Activated T-helper 2 cell treated with anti-CD3 and anti-CD28 coated beads, Interferon-gamma antibody, Interleukin-2, Interleukin-4, amounts not matched to agents 10 μg/mL and 5 μg/mL and 100 μg/mL, durations not matched to agents 14 hours and 24 hours and 36 hours (primary cell): Measurements from ENCODE around the gene MED29. TPM values are rescaled to one million over a fixed set of nuclear protein-coding genes. Genes with fewer than 3 reads are reported as not detected.

Experiments
- DNase-seq: peaks from one replicate; pipeline ENCODE4 v3.0.0; 2021; ENCODE audit warnings: low spot score
- H3K27ac Mint-ChIP-seq: one replicate; pipeline ENCODE4 v1.8.0; 2021; ENCODE audit warnings: mixed read lengths
- H3K27me3 Mint-ChIP-seq: one replicate; pipeline ENCODE4 v1.8.0; 2021; ENCODE audit warnings: low read depth, mixed read lengths
- H3K36me3 Mint-ChIP-seq: one replicate; pipeline ENCODE4 v1.8.0; 2021; ENCODE audit warnings: low read depth, mixed read lengths
- H3K4me1 Mint-ChIP-seq: one replicate; pipeline ENCODE4 v1.8.0; 2021; ENCODE audit warnings: low read depth, mixed read lengths
- H3K4me3 Mint-ChIP-seq: one replicate; pipeline ENCODE4 v1.8.0; 2021; ENCODE audit warnings: low read depth, mild to moderate bottlenecking, moderate library complexity, mixed read lengths
- H3K9me3 Mint-ChIP-seq: one replicate; pipeline ENCODE4 v1.8.0; 2021; ENCODE audit warnings: mixed read lengths
- intact Hi-C: fragments of 100-400 bp; cut with micrococcal nuclease; formaldehyde crosslinking; loops from one replicate; pipeline ENCODE4 v1.15.1; 2023
- total RNA-seq: library from RNA; stranded (reverse); gene quantifications from 2 replicates; pipeline ENCODE4 v1.2.3, GENCODE V29; 2022

The MED29 gene
- 32.3 and 34.7 TPM in 2 replicates for total RNA-seq

GRCh38 chr19:39390751-39391437, at the start of gene MED29, which contains the start of gene PAF1:
Gene MED29, plus strand, starts transcription at chr19:39391378. Its CDS starts 45 bp downstream, at chr19:39391423.
Gene PAF1, minus strand, starts transcription at chr19:39391106. Its CDS starts 242 bp downstream, at chr19:39390864.
- peaks cover 22% of the 10 kb centered on the region for H3K4me1 Mint-ChIP-seq
- DNase-seq: peak; percentile 97
- no peaks in the 10 kb centered on the region for H3K27me3 Mint-ChIP-seq
- peak within 1 kb of the TSS; percentile 98 for H3K4me3 Mint-ChIP-seq
- no peaks in the 10 kb centered on the region for H3K9me3 Mint-ChIP-seq
- intact Hi-C loops: loop anchor here (1.0 kb wide), 2 partner anchors 21 to 45 kb away; partner anchors contain the start of gene PLEKHG2
- peaks cover 50% of the 10 kb centered on the region for H3K36me3 Mint-ChIP-seq
- peak within 1 kb of the TSS; percentile 96 for H3K27ac Mint-ChIP-seq

- H3K36me3 Mint-ChIP-seq: peaks cover 27% of the 10 kb centered on the region
- peaks cover 59% of the 10 kb centered on the region for H3K4me1 Mint-ChIP-seq
- peak within 1 kb of the TSS; percentile 94 for H3K27ac Mint-ChIP-seq
- H3K9me3 Mint-ChIP-seq: no peaks in the 10 kb centered on the region
- H3K27me3 Mint-ChIP-seq: no peaks in the 10 kb centered on the region
- intact Hi-C loops: loop anchor here (1.0 to 10.0 kb wide), 4 partner anchors 70 to 967 kb away; partner anchors contain the start of genes EID2, HNRNPL, PLEKHG2 and PSMD8
- peak; percentile 99 for DNase-seq
- H3K4me3 Mint-ChIP-seq: peak within 1 kb of the TSS; percentile 96
Observed at GRCh38 chr19:39341719-39342604, 49.2 kb upstream of the MED29 start, which contains the start of gene SAMD4B. Gene SAMD4B, plus strand, starts transcription at chr19:39342421. Its CDS starts 14,473 bp downstream, at chr19:39356894.

- H3K36me3 Mint-ChIP-seq: peaks cover 35% of the 10 kb centered on the region
- DNase-seq: no peak
- H3K9me3 Mint-ChIP-seq: no peaks in the 10 kb centered on the region
- H3K4me3 Mint-ChIP-seq: peak overlapping the region; percentile 73
- intact Hi-C loops: loop anchor here (5.0 to 10.0 kb wide), 3 partner anchors 200 to 968 kb away; partner anchors contain the start of genes EID2, HNRNPL and PSMD8
- peaks cover 59% of the 10 kb centered on the region for H3K4me1 Mint-ChIP-seq
- peak overlapping the region; percentile 78 for H3K27ac Mint-ChIP-seq
- no peaks in the 10 kb centered on the region for H3K27me3 Mint-ChIP-seq
Observed at GRCh38 chr19:39342647-39343305, 48.4 kb upstream of the MED29 start.

GRCh38 chr19:39345956-39346355, 45.2 kb upstream of the MED29 start:
- peak overlapping the region; percentile 15 for H3K27ac Mint-ChIP-seq
- no peaks in the 10 kb centered on the region for H3K9me3 Mint-ChIP-seq
- H3K4me1 Mint-ChIP-seq: peaks cover 56% of the 10 kb centered on the region
- intact Hi-C loops: loop anchor here (10.0 kb wide), 2 partner anchors 501 to 971 kb away; partner anchors contain the start of genes HNRNPL and PSMD8
- no peak for DNase-seq
- H3K27me3 Mint-ChIP-seq: no peaks in the 10 kb centered on the region
- no peak overlapping the region for H3K4me3 Mint-ChIP-seq
- peaks cover 53% of the 10 kb centered on the region for H3K36me3 Mint-ChIP-seq

GRCh38 chr19:39347332-39348164, 43.6 kb upstream of the MED29 start:
- H3K4me3 Mint-ChIP-seq: no peak overlapping the region
- DNase-seq: no peak
- H3K27me3 Mint-ChIP-seq: no peaks in the 10 kb centered on the region
- intact Hi-C loops: loop anchor here (10.0 kb wide), 2 partner anchors 503 to 973 kb away; partner anchors contain the start of genes HNRNPL and PSMD8
- H3K9me3 Mint-ChIP-seq: no peaks in the 10 kb centered on the region
- H3K4me1 Mint-ChIP-seq: peaks cover 66% of the 10 kb centered on the region
- H3K36me3 Mint-ChIP-seq: peaks cover 65% of the 10 kb centered on the region
- peak overlapping the region; percentile 43 for H3K27ac Mint-ChIP-seq

GRCh38 chr19:39349326-39349725, 41.9 kb upstream of the MED29 start:
- no peak overlapping the region for H3K27ac Mint-ChIP-seq
- intact Hi-C loops: loop anchor here (10.0 kb wide), 2 partner anchors 505 to 975 kb away; partner anchors contain the start of genes HNRNPL and PSMD8
- DNase-seq: no peak
- no peaks in the 10 kb centered on the region for H3K9me3 Mint-ChIP-seq
- H3K4me1 Mint-ChIP-seq: peaks cover 54% of the 10 kb centered on the region
- H3K27me3 Mint-ChIP-seq: no peaks in the 10 kb centered on the region
- H3K4me3 Mint-ChIP-seq: no peak overlapping the region
- peaks cover 61% of the 10 kb centered on the region for H3K36me3 Mint-ChIP-seq

GRCh38 chr19:39350156-39350555, 41.0 kb upstream of the MED29 start:
- H3K27ac Mint-ChIP-seq: no peak overlapping the region
- no peak overlapping the region for H3K4me3 Mint-ChIP-seq
- H3K9me3 Mint-ChIP-seq: no peaks in the 10 kb centered on the region
- peaks cover 46% of the 10 kb centered on the region for H3K4me1 Mint-ChIP-seq
- intact Hi-C loops: loop anchor here (2.0 kb wide), 1 partner anchor 63 kb away; the partner anchor contains the start of gene PLEKHG2
- peaks cover 59% of the 10 kb centered on the region for H3K36me3 Mint-ChIP-seq
- no peaks in the 10 kb centered on the region for H3K27me3 Mint-ChIP-seq
- DNase-seq: no peak

- peak overlapping the region; percentile 91 for H3K27ac Mint-ChIP-seq
- peaks cover 63% of the 10 kb centered on the region for H3K36me3 Mint-ChIP-seq
- H3K4me3 Mint-ChIP-seq: no peak overlapping the region
- peak; percentile 52 for DNase-seq
- no peaks in the 10 kb centered on the region for H3K9me3 Mint-ChIP-seq
- peaks cover 38% of the 10 kb centered on the region for H3K4me1 Mint-ChIP-seq
- H3K27me3 Mint-ChIP-seq: no peaks in the 10 kb centered on the region
- intact Hi-C loops: loop anchor here (2.0 kb wide), 1 partner anchor 61 kb away; the partner anchor contains the start of gene PLEKHG2
Observed at GRCh38 chr19:39351537-39352064, 39.6 kb upstream of the MED29 start.

GRCh38 chr19:39352381-39353255, 38.6 kb upstream of the MED29 start:
- no peak overlapping the region for H3K4me3 Mint-ChIP-seq
- DNase-seq: no peak
- H3K27ac Mint-ChIP-seq: peak overlapping the region; percentile 91
- H3K9me3 Mint-ChIP-seq: no peaks in the 10 kb centered on the region
- peaks cover 66% of the 10 kb centered on the region for H3K36me3 Mint-ChIP-seq
- intact Hi-C loops: no loop called here
- H3K27me3 Mint-ChIP-seq: no peaks in the 10 kb centered on the region
- H3K4me1 Mint-ChIP-seq: peaks cover 34% of the 10 kb centered on the region

- peaks cover 60% of the 10 kb centered on the region for H3K36me3 Mint-ChIP-seq
- peaks cover 27% of the 10 kb centered on the region for H3K4me1 Mint-ChIP-seq
- intact Hi-C loops: no loop called here
Observed at GRCh38 chr19:39355253-39355652, 35.9 kb upstream of the MED29 start.

More at GRCh38 chr19:39355253-39355652, 35.9 kb upstream of the MED29 start:
- Mint-ChIP-seq H3K9me3 (no peaks in the 10 kb centered on the region), H3K27me3 (no peaks in the 10 kb centered on the region), H3K4me3 (no peak overlapping the region), H3K27ac (peak overlapping the region; percentile 17)
- DNase-seq: no peak
